Measurements from ENCODE around the gene KIRREL3. TPM values are rescaled to one million over a fixed set of nuclear protein-coding genes. Genes with fewer than 3 reads are reported as not detected.
A peak's percentile ranks its signal among the peaks of the same experiment; 100 is the strongest.

The KIRREL3 gene
- total RNA-seq, 1 donor from 2014 or later: not detected

GRCh38 chr11:126837581-126837980, 163.0 kb downstream of the KIRREL3 start:
- Histone ChIP-seq H3K36me3 (no peaks in the 10 kb centered on the region), H3K9me3 (no peaks in the 10 kb centered on the region), H3K27me3 (no peaks in the 10 kb centered on the region), H3K4me3 (no peak overlapping the region), H3K27ac (no peak overlapping the region), H3K4me1 (no peaks in the 10 kb centered on the region)
- intact Hi-C loops (cut with DNase I): no loop called here
- no peak for DNase-seq
- no peak for TF ChIP-seq CTCF (IDR thresholded peaks at IDR 0.05)
- ATAC-seq: no peak

DNA sequence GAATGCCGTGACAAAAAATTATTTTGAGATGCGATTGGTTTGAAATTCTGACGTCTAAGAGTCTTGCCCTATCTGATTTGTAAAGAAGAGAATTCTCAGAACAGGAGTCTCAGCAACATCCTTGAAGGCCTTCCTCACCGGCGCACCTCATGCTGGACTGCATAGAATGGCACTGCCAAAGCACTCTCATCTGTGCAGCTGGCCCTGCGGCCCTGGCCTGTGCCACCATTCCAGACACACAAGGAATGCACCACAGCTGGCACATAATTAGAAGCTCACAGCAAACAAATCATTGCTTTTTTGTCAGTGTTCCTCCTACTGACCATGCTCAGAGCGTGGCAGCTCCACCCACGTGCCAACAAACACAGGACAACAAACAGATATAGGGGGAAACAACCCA, 166.0 kb downstream of the KIRREL3 start:
- no peak for DNase-seq

GRCh38 chr11:126834149-126834548, 166.4 kb downstream of the KIRREL3 start:
- ATAC-seq: no peak
- no peaks in the 10 kb centered on the region for H3K27me3 ChIP-seq

More for the DNA sequence above, 166.0 kb downstream of the KIRREL3 start:
- Histone ChIP-seq H3K4me3 (no peak overlapping the region), H3K27ac (no peak overlapping the region), H3K27me3 (no peaks in the 10 kb centered on the region), H3K4me1 (no peaks in the 10 kb centered on the region), H3K36me3 (no peaks in the 10 kb centered on the region), H3K9me3 (no peaks in the 10 kb centered on the region)
- ATAC-seq: no peak
- TF ChIP-seq CTCF (IDR thresholded peaks at IDR 0.05): no peak
- intact Hi-C loops (cut with DNase I): no loop called here

GRCh38 chr11:126833065-126833464, 167.5 kb downstream of the KIRREL3 start:
- Histone ChIP-seq H3K9me3 (no peaks in the 10 kb centered on the region), H3K4me3 (no peak overlapping the region), H3K27ac (no peak overlapping the region), H3K27me3 (no peaks in the 10 kb centered on the region), H3K4me1 (no peaks in the 10 kb centered on the region), H3K36me3 (no peaks in the 10 kb centered on the region)
- TF ChIP-seq CTCF (IDR thresholded peaks at IDR 0.05): no peak
- ATAC-seq (peak; percentile 39), DNase-seq (no peak)
- intact Hi-C loops (cut with DNase I): no loop called here

More at GRCh38 chr11:126834149-126834548, 166.4 kb downstream of the KIRREL3 start:
- DNase-seq: no peak
- Histone ChIP-seq H3K9me3 (no peaks in the 10 kb centered on the region), H3K27ac (no peak overlapping the region), H3K4me3 (no peak overlapping the region), H3K4me1 (no peaks in the 10 kb centered on the region), H3K36me3 (no peaks in the 10 kb centered on the region)
- intact Hi-C loops (cut with DNase I): no loop called here
- no peak for TF ChIP-seq CTCF (IDR thresholded peaks at IDR 0.05)

- TF ChIP-seq CTCF (IDR thresholded peaks at IDR 0.05): no peak
- Histone ChIP-seq H3K4me3 (no peak overlapping the region), H3K27me3 (no peaks in the 10 kb centered on the region), H3K27ac (no peak overlapping the region), H3K36me3 (no peaks in the 10 kb centered on the region), H3K4me1 (no peaks in the 10 kb centered on the region), H3K9me3 (no peaks in the 10 kb centered on the region)
- DNase-seq: no peak
- intact Hi-C loops (cut with DNase I): no loop called here
- no peak for ATAC-seq
Observed at GRCh38 chr11:126832387-126832786, 168.2 kb downstream of the KIRREL3 start.

- intact Hi-C loops (cut with DNase I): no loop called here
- H3K4me3 ChIP-seq: no peak overlapping the region
- no peak for TF ChIP-seq CTCF (IDR thresholded peaks at IDR 0.05)
- no peak overlapping the region for H3K27ac ChIP-seq
- no peaks in the 10 kb centered on the region for H3K27me3 ChIP-seq
- no peaks in the 10 kb centered on the region for H3K9me3 ChIP-seq
- no peaks in the 10 kb centered on the region for H3K36me3 ChIP-seq
- ATAC-seq: no peak
- no peaks in the 10 kb centered on the region for H3K4me1 ChIP-seq
- DNase-seq: no peak
Observed at GRCh38 chr11:126830216-126830806, 170.3 kb downstream of the KIRREL3 start.
